T47D (cell line): ENCODE results near the gene FUCA1.
"Not testable (repeated sequence)": the region's sequence is repeated elsewhere in the genome, so short reads cannot be mapped to it uniquely, and the experiment has no call there.

ENCODE experiments used
- DNase-seq, 2 experiments: peaks; one replicate each; pipeline versions ENCODE4 v3.0.0 to v3.0.0-alpha.2; 2011 to 2012; ENCODE audit warnings: low read depth in 1 of 2, low spot score in 1 of 2
- JUND ChIP-seq: IDR thresholded peaks from 2 replicates; pipeline ENCODE4 v1.6.1; 2012; ENCODE audit warnings: low read depth
- in situ Hi-C: cut with HindIII; loops from 2 replicates; pipeline ENCODE4 v1.10.0; 2016; ENCODE audit warnings: low sequenced_read_pairs, low pct_unique_long_range_greater_than_20kb

The FUCA1 gene

GRCh38 chr1:23845163-23845562 lies 22.9 kb downstream of the FUCA1 start:
- no peak for TF ChIP-seq JUND
- in situ Hi-C loops, result no loop called here
- DNase-seq, result no peak

- in situ Hi-C loops, result no loop called here
These were observed 24.4 kb downstream of the FUCA1 start for GRCh38 chr1:23843644-23844043.

DNA sequence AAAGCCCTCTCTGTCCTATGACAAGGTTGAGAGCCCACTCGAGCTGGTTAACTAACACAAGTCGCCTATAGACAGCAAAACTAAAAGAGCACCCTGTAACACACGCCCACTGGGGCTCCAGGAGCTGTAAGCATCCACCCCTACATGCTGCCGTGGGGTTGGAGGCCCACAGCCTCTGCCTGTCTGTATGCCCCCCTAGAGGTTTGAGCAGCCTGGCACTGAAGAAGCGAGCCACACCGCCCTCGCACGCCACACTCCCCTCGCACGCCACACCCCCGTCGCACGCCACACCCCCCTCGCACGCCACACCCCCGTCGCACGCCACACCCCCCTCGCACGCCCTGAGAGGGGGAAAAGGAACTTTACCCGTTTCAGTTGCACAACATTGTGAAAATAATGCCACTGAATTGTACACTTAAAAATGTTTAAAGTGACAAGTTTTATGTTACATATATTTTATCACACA lies 29.7 kb downstream of the FUCA1 start:
- in situ Hi-C loops, result no loop called here
- DNase-seq, result peak; percentile 47 to 60
- TF ChIP-seq JUND, result no peak

More at GRCh38 chr1:23843644-23844043, 24.4 kb downstream of the FUCA1 start:
- no peak for TF ChIP-seq JUND
- no peak for DNase-seq

GRCh38 chr1:23837908-23838307 lies 30.2 kb downstream of the FUCA1 start:
- DNase-seq, result no peak
- TF ChIP-seq JUND, result no peak
- in situ Hi-C loops, result no loop called here

GRCh38 chr1:23836037-23836436 lies 32.1 kb downstream of the FUCA1 start:
- in situ Hi-C loops, result no loop called here

DNA sequence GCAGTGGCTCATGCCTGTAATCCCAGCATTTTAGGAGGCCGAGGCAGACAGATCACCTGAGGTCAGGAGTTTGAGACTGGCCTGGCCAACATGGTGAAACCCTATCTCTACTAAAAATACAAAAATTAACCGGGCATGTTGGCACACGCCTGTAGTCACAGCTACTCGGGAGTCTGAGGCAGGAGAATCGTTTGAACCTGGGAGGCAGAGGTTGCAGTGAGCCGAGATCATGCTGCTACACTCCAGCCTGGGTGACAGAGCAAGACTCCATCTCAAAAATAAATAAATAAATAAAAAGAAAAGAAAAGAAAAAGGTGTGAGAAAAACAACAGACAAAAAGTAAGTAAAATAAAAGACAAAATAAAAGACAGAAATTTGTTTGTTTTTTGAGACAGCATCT lies 33.9 kb downstream of the FUCA1 start:
- DNase-seq, in situ Hi-C loops: not testable (repeated sequence)

More at GRCh38 chr1:23836037-23836436, 32.1 kb downstream of the FUCA1 start:
- TF ChIP-seq JUND, result no peak
- DNase-seq, result no peak

GRCh38 chr1:23827717-23828116 lies 40.4 kb downstream of the FUCA1 start:
- no peak for DNase-seq
- TF ChIP-seq JUND, result no peak
- in situ Hi-C loops, result no loop called here

DNA sequence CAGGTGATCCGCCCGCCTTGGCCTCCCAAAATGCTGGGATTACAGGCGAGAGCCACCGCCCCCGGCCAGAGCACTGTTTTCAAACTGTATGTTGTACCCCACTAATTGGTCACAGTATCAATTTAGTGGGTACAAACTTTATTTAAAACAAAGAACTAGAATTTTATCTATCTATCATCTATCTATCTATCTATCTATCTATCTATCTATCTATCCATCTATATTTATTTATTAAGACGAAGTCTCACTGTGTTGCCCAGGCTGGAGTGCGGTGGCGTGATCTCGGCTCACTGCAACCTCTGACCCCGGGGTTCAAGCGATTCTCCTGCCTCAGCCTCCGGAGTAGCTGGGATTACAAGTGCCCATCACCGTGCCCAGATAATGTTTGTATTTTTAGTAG lies 41.5 kb downstream of the FUCA1 start:
- DNase-seq, in situ Hi-C loops: not testable (repeated sequence)

GRCh38 chr1:23825762-23826522 lies 42.1 kb downstream of the FUCA1 start:
- in situ Hi-C loops, result no loop called here
- peak in 1 of 2 experiments; percentile 9 for DNase-seq
- no peak for TF ChIP-seq JUND

DNA sequence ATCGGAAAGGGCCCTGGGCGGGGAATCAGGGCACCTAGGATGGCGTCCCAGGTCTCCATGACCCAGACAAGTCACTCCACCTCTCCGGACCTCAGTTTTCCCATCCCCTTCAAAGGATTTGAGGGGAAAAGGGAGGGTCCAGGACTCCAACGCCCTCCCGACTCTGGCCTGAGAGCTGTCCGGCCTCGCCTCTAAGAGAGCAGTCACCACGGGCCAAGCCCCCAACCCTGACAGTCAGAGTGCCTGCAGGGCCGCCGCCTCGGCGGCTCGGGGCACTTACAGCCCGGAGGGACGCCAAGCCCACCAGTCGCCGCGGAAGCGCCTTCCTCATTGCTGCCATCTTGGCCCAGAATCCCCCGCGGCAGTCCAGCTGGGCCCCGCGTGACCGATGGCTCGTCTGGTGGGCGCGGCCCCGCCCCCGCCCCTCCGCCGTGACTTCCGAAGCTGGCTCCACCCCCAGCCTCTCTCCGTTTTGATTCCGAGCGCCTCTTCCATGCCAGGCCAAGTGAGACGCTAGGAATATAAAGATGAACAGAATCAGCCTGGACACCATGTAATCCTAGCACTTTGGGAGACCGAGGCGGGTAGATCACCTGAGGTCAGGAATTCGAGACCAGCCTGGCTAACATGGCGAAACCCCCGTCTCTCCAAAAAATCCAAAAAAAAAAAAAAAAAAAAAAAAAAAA lies 42.9 kb downstream of the FUCA1 start, which contains the start of gene HMGCL:
Gene HMGCL, minus strand, starts transcription at position 354 of the 686 bp plus-strand sequence. Its CDS starts 14 bp downstream, at position 340.
- peak; percentile 75 to 84 for DNase-seq
- no peak for TF ChIP-seq JUND
- in situ Hi-C loops, result no loop called here

- no peak for DNase-seq
- in situ Hi-C loops, result no loop called here
- TF ChIP-seq JUND, result no peak
These were observed 43.4 kb downstream of the FUCA1 start for GRCh38 chr1:23824711-23825075.

DNA sequence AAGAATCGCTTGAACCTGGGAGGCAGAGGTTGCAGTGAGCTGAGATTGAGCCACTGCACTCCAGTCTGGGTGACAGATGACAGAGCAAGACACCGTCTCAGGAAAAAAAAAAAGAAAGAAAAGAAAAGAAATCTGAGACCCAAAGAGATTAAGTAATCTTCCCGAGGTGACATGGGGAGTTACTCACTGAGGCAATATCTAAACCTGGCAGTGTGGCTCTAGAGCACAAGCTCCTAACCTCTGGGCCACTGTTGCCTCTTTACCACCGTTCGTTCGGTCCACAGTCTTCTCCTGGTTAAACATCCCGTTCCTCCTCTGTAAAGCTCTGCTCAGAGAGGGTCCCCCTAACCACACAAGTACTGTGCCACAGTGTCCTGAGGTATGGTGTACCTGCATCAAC lies 44.3 kb downstream of the FUCA1 start:
- no peak for DNase-seq
- no peak for TF ChIP-seq JUND
- in situ Hi-C loops, result no loop called here

GRCh38 chr1:23817633-23818032 lies 50.5 kb downstream of the FUCA1 start:
- in situ Hi-C loops, result no loop called here
- DNase-seq, result no peak
- TF ChIP-seq JUND, result no peak

DNA sequence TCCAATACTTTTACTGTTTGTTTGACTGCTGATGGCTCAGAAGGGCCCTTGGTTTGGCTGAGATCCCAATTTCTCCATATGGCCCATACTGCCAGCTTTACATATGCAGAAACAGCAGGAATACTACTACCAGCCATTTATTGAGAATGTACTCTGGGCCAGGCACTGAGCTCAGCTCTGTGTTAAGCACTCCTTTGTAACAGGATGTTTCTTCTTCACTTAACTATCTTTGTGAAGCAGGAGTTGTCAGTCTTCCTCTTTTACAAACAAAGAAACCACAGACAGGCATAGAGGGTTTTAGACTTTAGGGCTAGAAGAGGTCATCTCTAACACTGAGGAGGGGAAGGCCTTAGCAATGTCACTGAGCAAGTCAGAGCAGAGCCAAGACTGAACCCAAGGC lies 51.2 kb downstream of the FUCA1 start:
- no peak for DNase-seq
- in situ Hi-C loops, result no loop called here
- no peak for TF ChIP-seq JUND
